ENCODE results near the gene TYSND1.
"Not testable (repeated sequence)": the region's sequence is repeated elsewhere in the genome, so short reads cannot be mapped to it uniquely, and the experiment has no call there.

TYSND1 gene

DNA sequence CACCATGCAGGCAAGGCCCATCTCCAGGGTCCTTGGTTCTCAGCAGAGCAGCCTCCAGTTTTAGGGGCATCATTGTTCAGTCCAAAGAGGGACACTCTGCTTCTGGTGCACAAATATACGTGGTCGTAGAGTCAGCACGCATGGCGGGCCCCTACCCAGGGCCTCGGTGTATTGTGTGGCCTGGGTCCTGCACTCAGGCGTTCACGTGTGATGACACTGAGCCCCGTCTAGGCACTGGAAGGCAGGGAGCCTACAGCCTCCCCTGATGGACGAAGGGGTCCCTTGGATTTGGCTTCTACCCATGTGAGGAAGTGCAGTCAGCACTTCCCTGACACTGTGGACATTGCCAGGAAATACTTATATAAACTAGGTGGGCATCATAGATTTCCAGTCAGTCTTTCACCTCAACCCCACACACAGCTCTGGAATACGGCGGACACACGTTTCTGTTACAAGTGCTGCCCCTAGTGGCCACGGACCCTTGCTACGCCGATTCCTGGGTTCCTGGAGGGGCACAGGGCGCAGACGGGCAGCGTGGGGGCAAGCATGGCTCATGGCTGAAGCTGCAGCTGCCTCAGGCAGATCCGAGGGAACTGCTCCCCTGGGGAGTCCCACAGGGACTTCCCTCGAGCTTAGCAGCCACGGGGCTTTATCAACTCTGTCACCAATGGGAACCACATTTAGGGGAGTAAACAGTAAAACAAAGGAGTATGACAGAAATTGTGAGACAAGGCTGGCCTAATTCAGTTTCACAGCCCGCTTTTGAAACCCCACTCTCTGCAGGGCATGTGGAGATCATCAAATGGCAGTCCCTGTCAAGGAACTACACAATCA, 39.3 kb downstream of the TYSND1 start:
- DNase-seq = peak; percentile 13

DNA sequence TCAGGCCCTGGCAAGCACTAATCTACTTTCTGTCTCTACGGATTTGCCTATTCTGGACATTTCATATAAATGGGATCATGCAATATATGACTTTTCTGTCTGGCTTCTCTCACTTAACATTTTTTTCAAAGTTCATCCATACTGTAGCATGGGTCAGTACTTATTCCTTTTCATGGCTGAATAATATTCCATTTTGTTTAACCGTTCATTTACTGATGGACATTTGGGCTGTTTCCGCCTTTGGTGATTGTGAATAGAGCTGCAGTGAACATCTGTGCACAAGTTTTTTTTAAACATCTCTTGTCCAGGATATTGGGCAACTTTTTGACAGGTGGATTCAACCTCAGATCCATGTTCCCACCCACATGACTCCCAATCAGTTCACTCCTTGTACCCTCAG, 44.8 kb downstream of the TYSND1 start:
- no peak for DNase-seq

DNA sequence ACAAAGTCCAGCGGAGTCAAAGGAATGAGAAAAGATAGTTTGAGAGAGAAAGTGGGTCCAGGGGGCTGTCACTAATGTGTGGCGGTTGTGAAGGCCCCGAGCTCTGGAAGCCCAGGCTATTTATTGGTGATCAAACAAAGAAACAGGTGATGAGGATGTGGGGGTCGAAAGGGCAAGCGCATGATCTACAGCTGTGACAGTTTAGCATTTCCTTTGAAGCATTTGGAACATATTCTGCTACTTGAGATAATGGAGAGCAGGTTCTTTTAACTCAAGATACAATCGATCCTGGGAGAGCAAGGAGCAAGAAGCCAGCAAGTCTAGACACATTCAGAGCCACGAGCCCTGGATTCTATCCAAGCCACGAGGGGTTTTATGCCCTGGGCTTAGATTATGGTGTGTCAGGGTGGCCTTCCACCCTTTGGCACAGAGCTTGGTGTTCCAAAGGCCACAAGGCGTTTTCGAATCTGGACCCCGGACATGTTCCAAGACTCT, 45.4 kb downstream of the TYSND1 start:
- not testable (repeated sequence) for DNase-seq

DNA sequence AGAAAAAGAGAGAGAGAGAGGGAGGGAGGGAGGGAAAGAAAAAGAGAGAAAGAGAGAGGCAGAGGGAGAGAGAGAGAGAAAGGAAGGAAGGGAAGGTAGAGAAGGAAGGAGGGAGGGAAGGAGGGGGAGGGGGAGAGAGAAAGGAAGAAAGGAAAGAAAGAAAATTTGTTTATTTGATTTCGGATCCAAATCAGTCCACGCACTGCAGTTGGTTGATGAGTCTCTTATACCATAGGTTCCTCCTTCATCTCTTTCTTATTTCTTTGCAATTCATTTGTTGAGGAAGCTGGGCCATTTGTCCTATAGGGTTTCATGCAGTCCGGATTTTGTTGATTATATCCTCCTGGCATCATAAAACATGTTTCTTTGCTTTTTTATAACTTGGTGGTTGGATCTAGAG, 48.2 kb downstream of the TYSND1 start:
- DNase-seq = no peak

DNA sequence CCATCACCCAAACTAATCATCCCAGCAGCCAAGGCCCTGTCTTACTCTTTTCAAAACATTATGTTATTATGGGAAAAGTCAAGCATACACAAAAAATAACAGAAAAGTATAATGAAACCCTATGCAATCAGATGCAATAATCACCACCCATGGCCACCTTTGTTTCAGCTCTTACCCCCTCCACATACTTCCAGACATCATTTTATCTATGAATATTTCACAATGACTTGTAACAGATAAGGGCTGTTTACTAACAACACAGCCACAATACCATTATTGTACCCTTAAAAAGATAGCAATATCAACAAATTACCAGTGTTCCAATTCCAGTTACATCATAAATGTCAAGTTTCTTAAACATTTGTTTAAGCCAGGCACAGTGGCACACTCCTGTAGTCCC, 49.0 kb downstream of the TYSND1 start:
- DNase-seq = no peak

DNA sequence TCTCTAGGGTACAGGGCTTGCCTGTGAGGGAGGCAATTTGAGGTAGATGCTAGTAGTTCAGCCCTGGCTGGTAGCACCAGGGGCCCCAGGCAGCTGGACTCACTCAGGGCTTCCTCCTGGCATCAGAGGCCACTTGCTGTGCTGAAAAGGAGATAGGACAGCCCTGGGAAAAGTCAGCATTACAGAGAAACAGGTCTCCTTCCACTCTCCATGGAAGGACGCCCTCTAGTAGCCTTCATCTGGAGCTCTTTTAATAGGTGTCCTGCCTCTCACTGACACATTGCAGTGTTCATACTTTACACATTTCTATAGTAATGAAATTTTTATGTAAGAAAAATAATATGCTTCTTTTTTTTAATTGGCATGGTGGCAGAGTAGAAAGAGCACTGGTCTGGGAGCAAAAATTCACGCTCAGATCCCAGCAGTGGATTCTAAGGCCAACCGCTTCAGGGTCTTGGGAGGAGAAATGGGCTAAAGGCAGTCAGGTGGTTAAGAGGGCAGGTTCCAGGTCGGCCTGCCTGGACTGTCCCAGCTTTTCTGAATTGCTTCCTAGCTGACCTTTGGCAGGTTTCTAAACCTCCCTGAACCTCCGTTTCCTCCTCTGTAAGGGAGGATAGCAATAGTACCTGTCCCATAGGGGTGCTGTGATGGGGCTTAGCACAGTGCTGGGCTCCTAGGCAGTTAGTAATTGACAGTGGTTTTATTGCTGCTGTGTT, 49.6 kb downstream of the TYSND1 start:
- DNase-seq = no peak

DNA sequence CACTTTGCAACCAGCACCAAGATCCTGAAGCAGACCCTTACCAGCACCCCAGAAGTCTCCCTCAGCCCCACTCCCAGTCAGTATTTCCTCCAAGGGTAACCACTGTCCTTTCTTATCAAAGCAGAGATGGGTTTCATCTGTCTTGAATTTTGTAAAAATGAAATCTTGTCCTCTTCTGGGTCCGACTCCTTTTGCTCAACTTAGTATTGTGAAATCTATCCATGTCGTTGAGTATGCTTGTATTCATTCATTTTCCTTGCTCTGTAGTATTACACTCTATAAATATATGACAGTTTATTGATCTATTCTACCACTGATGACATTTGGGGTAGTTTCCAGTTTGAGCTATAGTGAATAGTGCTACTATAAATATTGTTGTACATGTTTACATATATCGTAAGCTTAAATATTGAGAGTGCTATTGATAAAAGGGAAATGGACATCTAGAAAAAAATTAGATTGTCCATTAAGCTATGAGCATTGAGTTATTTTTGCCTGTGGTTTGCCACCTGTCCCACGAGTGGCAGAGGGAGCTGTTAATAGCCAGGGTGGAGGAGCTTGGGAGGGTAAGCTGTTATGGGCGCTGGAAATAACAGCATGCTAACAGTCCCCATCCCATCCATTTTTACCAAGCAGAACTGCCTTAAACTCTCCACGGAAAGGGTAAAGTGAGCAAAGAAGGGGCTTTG, 50.3 kb downstream of the TYSND1 start:
- DNase-seq = no peak

DNA sequence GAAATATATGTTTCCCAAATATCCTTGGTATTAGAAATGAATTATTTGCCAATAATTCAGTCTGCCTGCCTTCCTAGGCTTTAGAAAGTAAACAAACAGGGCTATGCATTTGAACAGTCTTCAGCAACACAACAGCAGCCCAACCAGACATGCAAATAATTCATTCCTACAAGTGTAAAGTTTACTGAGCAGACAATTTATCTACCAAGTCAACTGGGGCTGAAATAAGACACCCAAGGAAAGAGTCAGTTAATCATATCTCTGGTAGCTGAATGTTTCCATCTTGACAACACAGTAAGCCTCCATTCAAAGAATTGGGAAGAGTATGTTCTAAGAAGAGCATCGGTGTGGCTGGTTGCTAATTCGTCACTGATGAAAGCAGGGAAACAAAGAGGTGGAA, 52.2 kb downstream of the TYSND1 start:
- DNase-seq = no peak

DNA sequence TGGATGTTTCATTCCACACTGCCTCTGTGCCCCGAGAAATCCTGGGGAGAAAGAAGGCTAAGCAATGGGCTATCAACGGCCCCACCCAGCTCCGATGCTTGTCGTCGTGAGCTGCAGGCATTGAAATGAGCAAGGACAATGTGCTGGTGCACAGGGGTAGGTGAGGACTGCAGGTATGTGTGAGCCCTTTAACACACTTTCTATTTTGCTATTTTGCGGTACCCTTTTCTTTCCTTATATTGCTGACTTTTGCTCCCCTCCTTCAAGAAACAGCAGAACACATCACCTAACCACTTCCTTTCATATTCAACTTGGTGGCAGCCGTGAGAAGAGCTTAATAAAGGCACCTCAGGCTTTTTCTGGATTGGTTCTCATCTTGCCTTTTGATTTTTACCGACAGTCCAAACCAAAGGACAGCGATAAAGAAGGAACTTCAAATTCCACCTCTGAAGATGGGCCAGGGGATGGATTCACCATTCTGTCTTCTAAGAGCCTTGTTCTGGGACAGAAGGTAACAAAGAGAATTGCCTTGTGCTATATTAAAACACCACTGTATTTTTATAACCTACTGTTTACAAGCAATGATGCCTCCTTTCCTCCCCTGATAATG, 53.1 kb downstream of the TYSND1 start:
- DNase-seq = peak; percentile 59

DNA sequence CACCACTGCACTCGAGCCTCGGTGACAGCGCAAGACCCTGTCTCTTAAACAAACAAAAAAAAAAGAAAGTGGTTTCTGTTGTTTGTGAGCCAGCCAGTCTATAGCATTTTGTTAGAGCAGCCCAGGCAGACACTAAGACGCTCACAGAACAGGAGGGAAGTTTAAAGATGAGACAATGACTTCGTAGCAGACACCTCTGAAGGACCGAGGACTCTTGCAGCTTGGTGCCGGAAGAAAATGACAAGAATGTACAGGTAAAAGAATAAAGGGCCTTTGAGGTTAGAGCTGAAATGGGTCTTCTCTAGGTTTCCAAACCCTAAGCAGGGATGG, 54.1 kb downstream of the TYSND1 start:
- DNase-seq = no peak

DNA sequence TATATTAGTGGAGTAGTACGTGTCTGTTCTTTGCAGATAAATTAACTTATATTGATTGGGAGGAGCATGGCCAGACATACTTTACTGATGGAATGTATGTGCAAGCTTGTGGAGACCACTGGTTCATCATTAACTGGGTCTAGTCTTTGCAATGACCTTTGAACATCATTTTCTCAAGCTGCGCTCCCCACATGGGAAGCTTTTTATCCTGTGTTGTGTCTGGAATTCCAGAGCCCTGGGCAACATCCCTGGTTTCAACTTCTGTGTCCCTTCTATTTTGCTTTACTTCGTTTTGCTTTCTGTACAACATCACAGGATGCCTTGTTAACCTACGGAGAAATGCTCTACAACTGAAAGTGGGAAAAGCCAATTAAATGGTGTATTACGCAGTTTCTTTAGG, 55.5 kb downstream of the TYSND1 start:
- DNase-seq = no peak

DNA sequence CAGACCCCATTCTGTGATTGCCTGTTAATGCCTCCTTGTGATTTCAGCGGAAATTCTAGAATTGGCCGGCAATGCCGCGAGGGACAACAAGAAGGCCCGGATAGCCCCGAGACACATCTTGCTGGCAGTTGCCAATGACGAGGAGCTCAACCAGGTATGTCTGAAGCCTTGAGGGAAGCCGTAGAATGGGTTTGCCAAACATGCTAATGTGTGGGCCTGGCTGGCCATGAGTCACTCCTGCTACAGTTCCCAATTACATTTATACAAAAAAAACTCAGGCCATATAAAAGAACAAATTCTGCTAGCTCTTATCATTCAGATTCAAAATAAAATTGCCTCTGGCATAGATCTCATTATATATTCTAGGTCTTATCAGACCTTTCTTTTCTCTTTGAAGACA, 56.5 kb downstream of the TYSND1 start:
- no peak for DNase-seq

DNA sequence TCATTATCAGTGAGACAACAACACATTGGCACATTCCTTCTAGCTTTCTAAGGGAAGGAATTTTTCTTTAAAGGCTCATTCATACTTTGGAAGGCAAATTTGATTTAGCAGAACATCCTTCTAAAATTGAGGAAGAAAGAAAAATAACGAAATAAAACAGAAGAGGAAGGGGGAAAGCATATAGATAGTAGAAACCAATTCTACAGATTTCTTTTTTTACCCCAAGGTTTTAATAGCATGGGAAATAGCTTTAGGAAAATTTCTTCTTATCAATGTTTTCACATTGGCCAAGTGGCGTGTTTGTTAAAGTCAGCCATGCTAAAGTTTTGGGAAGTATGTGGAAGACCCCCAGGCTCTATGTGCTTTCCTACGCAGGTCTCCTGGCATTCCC, 58.2 kb downstream of the TYSND1 start:
- DNase-seq = no peak
